HepG2 (cell line): ENCODE results near the gene SYNGR2. TPM values are rescaled to one million over a fixed set of nuclear protein-coding genes. Genes with fewer than 3 reads are reported as not detected.

Experiments
- ATAC-seq: fragments of 200-7000 bp; cut with Tn5 transposase; 3 replicates; pipeline ENCODE4 v1.9.1; 2020; ENCODE audit warnings: mild to moderate bottlenecking, moderate library complexity
- BruUV-seq: library from RNA; stranded (reverse); fragments of 400-500 nt; replicated peaks from 2 replicates; lab custom pipeline; 2021; lab: Mats Ljungman, UMichigan
- CTCF ChIA-PET: fragments of 300-600 bp; formaldehyde crosslinking; extraction: SDS; loops from one replicate; lab custom pipeline; 2021; ENCODE audit warnings: low total read pairs, inconsistent platforms, low intra/inter-chr PET ratio; lab: Yijun Ruan, JAX
- POLR2A ChIA-PET: fragments of 350-600 bp; sonication (Branson Sonifier 250); formaldehyde crosslinking; loops from one replicate; lab custom pipeline; 2020; ENCODE audit warnings: antibody characterized with exemption, inconsistent platforms; lab: Yijun Ruan, JAX
- DNase-seq: peaks from one replicate; pipeline ENCODE4 v3.0.0-alpha.2; 2015; ENCODE audit warnings: low spot score
- FAIRE-seq: peaks from 3 replicates; lab custom pipeline; 2011; peaks lifted over from hg19 to GRCh38; lab: Jason Lieb, UNC
- H2AFZ ChIP-seq: one replicate; pipeline ENCODE4 v1.6.1; 2011; ENCODE audit warnings: low read length, inconsistent platforms
- H3K27ac ChIP-seq: fragments of 300-600 bp; 3 replicates; pipeline ENCODE4 v1.8.0; 2011; ENCODE audit warnings: mixed run types, mild to moderate bottlenecking, mixed read lengths, low read length, inconsistent platforms; ENCODE audit not compliant: insufficient read depth; ENCODE audit errors: extremely low read length
- H3K27me3 ChIP-seq, 2 experiments: fragments of 200-600 bp in 1 of 2; 2 replicates in 1 of 2; 3 replicates in 1 of 2; pipeline versions ENCODE4 v1.6.0 to v1.8.0; 2011; ENCODE audit warnings: low read length in 2 of 2, mild to moderate bottlenecking in 2 of 2, moderate library complexity in 2 of 2, inconsistent platforms in 1 of 2; ENCODE audit not compliant: insufficient read depth in 2 of 2, control insufficient read depth in 1 of 2
- H3K36me3 ChIP-seq, 2 experiments: fragments of 200-600 bp in 1 of 2; replicated peaks in 1 of 2; 2 replicates in 1 of 2; 3 replicates in 1 of 2; pipeline versions ENCODE4 v1.5.1 to v1.8.0; 2011; ENCODE audit warnings: low read length in 2 of 2, inconsistent platforms in 1 of 2; ENCODE audit not compliant: insufficient read depth in 2 of 2, control insufficient read depth in 1 of 2
- H3K4me1 ChIP-seq: 2 replicates; pipeline ENCODE4 v1.5.1; 2012; ENCODE audit warnings: low read length, inconsistent platforms; ENCODE audit not compliant: insufficient read depth
- H3K4me2 ChIP-seq: 2 replicates; pipeline ENCODE4 v1.6.0; 2011; ENCODE audit warnings: low read depth, low read length, inconsistent platforms
- H3K4me3 ChIP-seq, 3 experiments: fragments of 200-600 bp in 1 of 3; sonication (generic), shearing (Covaris generic) in 1 of 3; replicated peaks in 1 of 3; 2 replicates each; pipeline ENCODE4 v1.5.1; 2011 to 2016; ENCODE audit warnings: low read length in 3 of 3, inconsistent platforms in 2 of 3, low read depth in 2 of 3, mild to moderate bottlenecking in 2 of 3, control low read depth in 1 of 3, mixed read lengths in 1 of 3; ENCODE audit not compliant: insufficient read depth in 1 of 3
- H3K79me2 ChIP-seq: one replicate; pipeline ENCODE4 v1.6.1; 2011; ENCODE audit warnings: low read length, inconsistent platforms; ENCODE audit not compliant: insufficient read depth
- H3K9ac ChIP-seq: 2 replicates; pipeline ENCODE4 v1.6.0; 2011; ENCODE audit warnings: mild to moderate bottlenecking, low read depth, low read length, inconsistent platforms; ENCODE audit not compliant: insufficient read depth
- H3K9me3 ChIP-seq: 2 replicates; pipeline ENCODE4 v1.5.1; 2012; ENCODE audit warnings: mild to moderate bottlenecking, low read length
- H4K20me1 ChIP-seq: 2 replicates; pipeline ENCODE4 v1.6.0; 2011; ENCODE audit warnings: inconsistent platforms, mild to moderate bottlenecking, low read length, moderate library complexity; ENCODE audit not compliant: insufficient read depth
- BATF2 ChIP-seq: sonication (generic); formaldehyde crosslinking; IDR thresholded peaks from 2 replicates; pipeline ENCODE4 v1.8.0; 2022; ENCODE audit warnings: mild to moderate bottlenecking, missing genetic modification reagents, moderate library complexity
- ELF3 ChIP-seq: IDR thresholded peaks from 2 replicates; pipeline ENCODE4 v1.6.1; 2016; ENCODE audit warnings: missing genetic modification reagents, missing compliant biosample characterization
- GTF3A ChIP-seq: sonication (generic); formaldehyde crosslinking; conservative IDR thresholded peaks from 2 replicates; pipeline ENCODE4 v1.4.0; 2020; ENCODE audit warnings: mild to moderate bottlenecking, missing genetic modification reagents
- PHF20 ChIP-seq: sonication (generic); formaldehyde crosslinking; IDR thresholded peaks from 2 replicates; pipeline ENCODE4 v1.5.0; 2020; ENCODE audit warnings: mild to moderate bottlenecking, missing genetic modification reagents
- POLR2A ChIP-seq, 2 experiments: IDR thresholded peaks; 2 replicates each; pipeline ENCODE4 v1.6.1; 2011; ENCODE audit warnings: low read depth in 2 of 2, low read length in 2 of 2, mild to moderate bottlenecking in 1 of 2, moderate library complexity in 1 of 2; ENCODE audit not compliant: insufficient read depth in 1 of 2
- POLR2G ChIP-seq: fragments of 200-400 bp; formaldehyde crosslinking; IDR thresholded peaks from 2 replicates; pipeline ENCODE4 v1.6.1; 2018; ENCODE audit warnings: mild to moderate bottlenecking, low read depth, low read length, moderate library complexity
- RBFOX2 ChIP-seq: fragments of 200-400 bp; formaldehyde crosslinking; IDR thresholded peaks from 2 replicates; pipeline ENCODE4 v1.6.1; 2017; ENCODE audit warnings: low read depth, mild to moderate bottlenecking, low read length
- SATB2 ChIP-seq: sonication (generic); formaldehyde crosslinking; IDR thresholded peaks from 2 replicates; pipeline ENCODE4 v1.5.0; 2020; ENCODE audit warnings: missing genetic modification reagents
- ZSCAN9 ChIP-seq: IDR thresholded peaks from 2 replicates; pipeline ENCODE4 v1.6.1; 2016; ENCODE audit warnings: borderline replicate concordance
- WGBS: methylation state at CpG from one replicate; pipeline ENCODE4 v1.1.6; 2017; ENCODE audit warnings: low lambda C conversion rate; 5-methylcytosine and 5-hydroxymethylcytosine counted together
- in situ Hi-C: cut with HindIII; loops from 2 replicates; pipeline ENCODE4 v1.10.0; 2017; ENCODE audit warnings: low pct_unique_long_range_greater_than_20kb; ENCODE audit not compliant: extremely low pct_ligation_motif_present
- intact Hi-C: fragments of 100-400 bp; cut with micrococcal nuclease; formaldehyde crosslinking; loops from one replicate; pipeline ENCODE4 v1.10.0; 2022; ENCODE audit not compliant: unreplicated experiment
- polyA plus RNA-seq, 8 experiments: library from polyadenylated mRNA; depleted of rRNA in 3 of 8; stranded (reverse) in 7 of 8; unstranded in 1 of 8; fragments of >200 nt; fragmentation: Illumina TruSeq in 4 of 8; extraction: Trizol in 4 of 8; gene quantifications; 2 replicates each; pipeline versions ENCODE4 v1.2.1 to v1.2.3, GENCODE V29; 2011 to 2016; ENCODE audit warnings: low read depth in 4 of 8, missing spikeins in 1 of 8, mixed read lengths in 1 of 8; ENCODE audit not compliant: insufficient read depth in 1 of 8
- total RNA-seq, 5 experiments: library from RNA; depleted of rRNA; stranded (reverse); fragments of >200 nt; fragmentation: Illumina TruSeq; extraction: Trizol; gene quantifications; 2 replicates each; pipeline ENCODE4 v1.2.3, GENCODE V29; 2016; ENCODE audit warnings: low read depth in 1 of 5

SYNGR2 gene
- total and polyA plus RNA-seq, 2 of the 13 experiments (the other 11 are each of a cell fraction or from before 2014, with no cell fraction given): 46.7 to 170 TPM

- in situ Hi-C loops: no loop called here
- 0 out of 4 replicates have a peak, but pooled peaks of 1 of the 2 experiments have one; percentile 3 for TF ChIP-seq POLR2A (IDR thresholded peaks at IDR 0.05; ENCODE audit: insufficient read depth in 1 of 2, low read depth in 2 of 2, low read length in 2 of 2)
- no peak for TF ChIP-seq PHF20
- no peak for TF ChIP-seq ZSCAN9
- no peak for TF ChIP-seq GTF3A (CRISPR knock-in tag)
- TF ChIP-seq RBFOX2: peak; percentile 59; the same call in 1 of the 2 replicates
- TF ChIP-seq, all 625 proteins: peak for 2
- Histone ChIP-seq H3K4me1 (peaks cover 44% of the 10 kb centered on the region), H2AFZ (no peak overlapping the region), H3K9ac (no peak overlapping the region), H3K36me3 (peaks cover 32 to 83% of the 10 kb centered on the region in 2 experiments), H3K9me3 (no peaks in the 10 kb centered on the region), H3K27me3 (no peaks in the 10 kb centered on the region), H3K4me3 (no peak overlapping the region), H3K27ac (no peak overlapping the region), H3K4me2 (no peak overlapping the region), H4K20me1 (peaks cover 90% of the 10 kb centered on the region), H3K79me2 (peaks cover 55% of the 10 kb centered on the region)
- POLR2A ChIA-PET: interaction anchor here (1.8 to 3.7 kb wide), 2 partner anchors 9 to 17 kb away, joined by 4 to 25 read pairs; partner anchors contain the start of genes AFMID, BIRC5 and TK1
- intact Hi-C loops: no loop called here
- BruUV-seq: TSS peak; percentile 37
- FAIRE-seq (no peak), ATAC-seq (no peak), DNase-seq (no peak)
- CTCF ChIA-PET: no interaction called here
- WGBS: 96% methylated on average over 5 of the region's 5 CpGs
These were observed 28.3 kb downstream of the SYNGR2 start for GRCh38 chr17:78196716-78197115.

GRCh38 chr17:78197147-78197832, 28.9 kb downstream of the SYNGR2 start:
- Histone ChIP-seq H3K27ac (no peak overlapping the region), H4K20me1 (peaks cover 84% of the 10 kb centered on the region), H2AFZ (no peak overlapping the region), H3K27me3 (no peaks in the 10 kb centered on the region), H3K4me3 (no peak overlapping the region), H3K4me1 (peaks cover 40% of the 10 kb centered on the region), H3K36me3 (peaks cover 32 to 79% of the 10 kb centered on the region in 2 experiments), H3K4me2 (no peak overlapping the region), H3K79me2 (peaks cover 52% of the 10 kb centered on the region), H3K9ac (no peak overlapping the region), H3K9me3 (no peaks in the 10 kb centered on the region)
- no peak for ATAC-seq
- POLR2A ChIA-PET: interaction anchor here (1.8 to 3.7 kb wide), 2 partner anchors 10 to 16 kb away, joined by 4 to 25 read pairs; partner anchors contain the start of genes AFMID, BIRC5 and TK1
- 99% methylated on average over 9 of the region's 9 CpGs for WGBS
- DNase-seq: no peak
- intact Hi-C loops (no loop called here), in situ Hi-C loops (no loop called here)
- BruUV-seq: no TSS peak
- FAIRE-seq: no peak
- TF ChIP-seq ELF3: no peak
- 0 out of 2 replicates have a peak, but pooled peaks have one; percentile 20 for TF ChIP-seq BATF2 (CRISPR knock-in tag)
- no peak for TF ChIP-seq SATB2 (CRISPR knock-in tag)
- 0 out of 2 replicates have a peak, but pooled peaks have one; percentile 26 for TF ChIP-seq POLR2G
- CTCF ChIA-PET: no interaction called here
